IMR-90 (cell line): Measurements from ENCODE around the gene CDH13. TPM values are rescaled to one million over a fixed set of nuclear protein-coding genes. Genes with fewer than 3 reads are reported as not detected.

Experiments
- ATAC-seq: fragments of 200-7000 bp; cut with Tn5 transposase; 2 replicates; pipeline ENCODE4 v1.9.1; 2020; ENCODE audit warnings: low read depth, mild to moderate bottlenecking, moderate library complexity
- BruUV-seq: library from RNA; stranded (reverse); fragments of 400-500 nt; replicated peaks from 2 replicates; lab custom pipeline; 2021; lab: Mats Ljungman, UMichigan
- CTCF ChIA-PET: fragments of 300-600 bp; formaldehyde crosslinking; extraction: SDS; loops from one replicate; lab custom pipeline; 2021; ENCODE audit warnings: antibody characterized with exemption; lab: Yijun Ruan, JAX
- POLR2A ChIA-PET: fragments of 300-600 bp; sonication (Branson Sonifier 250); formaldehyde crosslinking; loops from one replicate; lab custom pipeline; 2022; ENCODE audit warnings: antibody characterized with exemption; ENCODE audit not compliant: unreplicated experiment; lab: Charles Lee
- DNase-seq: peaks from one replicate; pipeline ENCODE4 v3.0.0; 2013
- H2AFZ ChIP-seq: replicated peaks from 2 replicates; pipeline ENCODE3; 2013; ENCODE audit warnings: low read length, mild to moderate bottlenecking; ENCODE audit not compliant: poor library complexity
- H2AK5ac ChIP-seq: 2 replicates; pipeline ENCODE4 v1.6.1; 2013; ENCODE audit warnings: low read depth, low read length, inconsistent platforms
- H2AK9ac ChIP-seq: replicated peaks from 2 replicates; pipeline ENCODE3; 2013; ENCODE audit warnings: mild to moderate bottlenecking, low read depth, low read length, moderate library complexity; ENCODE audit not compliant: poor library complexity
- H2BK120ac ChIP-seq: 2 replicates; pipeline ENCODE4 v1.6.1; 2013; ENCODE audit warnings: low read depth, low read length, inconsistent platforms
- H2BK15ac ChIP-seq: 3 replicates; pipeline ENCODE4 v1.6.1; 2013; ENCODE audit warnings: low read depth, low read length, inconsistent platforms
- H2BK20ac ChIP-seq: 2 replicates; pipeline ENCODE4 v1.6.1; 2013; ENCODE audit warnings: low read depth, mild to moderate bottlenecking, inconsistent platforms, low read length, moderate library complexity
- H2BK5ac ChIP-seq: 2 replicates; pipeline ENCODE4 v1.6.1; 2013; ENCODE audit warnings: mild to moderate bottlenecking, low read depth, low read length, inconsistent platforms; ENCODE audit not compliant: poor library complexity, severe bottlenecking
- H3K14ac ChIP-seq: replicated peaks from 2 replicates; pipeline ENCODE4 v1.6.1; 2013; ENCODE audit warnings: low read depth, low read length, inconsistent platforms
- H3K18ac ChIP-seq: 2 replicates; pipeline ENCODE4 v1.6.1; 2013; ENCODE audit warnings: low read depth, low read length, control low read depth
- H3K23ac ChIP-seq: 2 replicates; pipeline ENCODE4 v1.6.1; 2013; ENCODE audit warnings: low read depth, low read length, inconsistent platforms
- H3K27ac ChIP-seq: 2 replicates; pipeline ENCODE4 v1.5.1; 2013; ENCODE audit warnings: mild to moderate bottlenecking, control low read depth, low read length; ENCODE audit not compliant: insufficient read depth
- H3K27me3 ChIP-seq: 2 replicates; pipeline ENCODE4 v1.6.1; 2013; ENCODE audit warnings: low read length; ENCODE audit not compliant: control insufficient read depth, insufficient read depth
- H3K36me3 ChIP-seq: 2 replicates; pipeline ENCODE4 v1.6.1; 2013; ENCODE audit warnings: low read length, mixed read lengths; ENCODE audit not compliant: control insufficient read depth, insufficient read depth
- H3K4ac ChIP-seq: 2 replicates; pipeline ENCODE4 v1.6.1; 2013; ENCODE audit warnings: low read depth, low read length, inconsistent platforms
- H3K4me1 ChIP-seq: 2 replicates; pipeline ENCODE4 v1.6.1; 2013; ENCODE audit warnings: low read length, mixed read lengths; ENCODE audit not compliant: control insufficient read depth, insufficient read depth
- H3K4me2 ChIP-seq: 2 replicates; pipeline ENCODE4 v1.6.1; 2013; ENCODE audit warnings: low read depth, mild to moderate bottlenecking, control low read depth, low read length, moderate library complexity
- H3K4me3 ChIP-seq: 2 replicates; pipeline ENCODE4 v1.5.1; 2013; ENCODE audit warnings: low read depth, mild to moderate bottlenecking, control low read depth, low read length, moderate library complexity; ENCODE audit not compliant: insufficient read depth
- H3K56ac ChIP-seq: 2 replicates; pipeline ENCODE4 v1.6.1; 2013; ENCODE audit warnings: low read length, inconsistent platforms; ENCODE audit not compliant: insufficient read depth; ENCODE audit errors: extremely low read depth
- H3K79me1 ChIP-seq, 2 experiments: 2 replicates each; pipeline ENCODE4 v1.6.1; 2013; ENCODE audit warnings: low read length in 2 of 2, inconsistent platforms in 1 of 2, low read depth in 1 of 2
- H3K9ac ChIP-seq: 2 replicates; pipeline ENCODE4 v1.6.1; 2013; ENCODE audit warnings: low read depth, low read length, control low read depth
- H3K9me1 ChIP-seq: 2 replicates; pipeline ENCODE4 v1.6.1; 2013; ENCODE audit warnings: low read length, inconsistent platforms; ENCODE audit not compliant: insufficient read depth
- H3K9me3 ChIP-seq: 2 replicates; pipeline ENCODE4 v1.6.1; 2013; ENCODE audit warnings: low read length; ENCODE audit not compliant: control insufficient read depth, insufficient read depth
- H4K20me1 ChIP-seq: 2 replicates; pipeline ENCODE4 v1.6.1; 2013; ENCODE audit warnings: low read length, inconsistent platforms; ENCODE audit not compliant: insufficient read depth
- H4K5ac ChIP-seq: 2 replicates; pipeline ENCODE4 v1.6.1; 2013; ENCODE audit warnings: mild to moderate bottlenecking, low read depth, low read length, control low read depth
- H4K8ac ChIP-seq, 2 experiments: 2 replicates each; pipeline ENCODE4 v1.6.1; 2013; ENCODE audit warnings: low read depth in 2 of 2, low read length in 2 of 2, control low read depth in 1 of 2, inconsistent platforms in 1 of 2
- H4K91ac ChIP-seq: 2 replicates; pipeline ENCODE4 v1.6.1; 2013; ENCODE audit warnings: low read depth, low read length, inconsistent platforms; ENCODE audit not compliant: insufficient read depth
- CEBPB ChIP-seq: IDR thresholded peaks from 2 replicates; pipeline ENCODE4 v1.6.1; 2012; ENCODE audit warnings: low read depth, low read length, improper control_type of control experiment
- CHD1 ChIP-seq: IDR thresholded peaks from 2 replicates; pipeline ENCODE4 v1.6.1; 2012; ENCODE audit warnings: low read depth, low read length, improper control_type of control experiment
- FOS ChIP-seq: fragments of 150-350 bp; IDR thresholded peaks from 2 replicates; pipeline ENCODE4 v1.6.1; 2016; ENCODE audit warnings: low read depth, low read length
- MXI1 ChIP-seq: IDR thresholded peaks from 2 replicates; pipeline ENCODE4 v1.6.1; 2012; ENCODE audit warnings: low read depth, mild to moderate bottlenecking, low read length, moderate library complexity, borderline replicate concordance
- POLR2A ChIP-seq: IDR thresholded peaks from 2 replicates; pipeline ENCODE4 v1.6.1; 2012; ENCODE audit warnings: mild to moderate bottlenecking, low read depth, low read length
- RAD21 ChIP-seq: IDR thresholded peaks from 2 replicates; pipeline ENCODE4 v1.6.1; 2012; ENCODE audit warnings: low read length, improper control_type of control experiment
- RCOR1 ChIP-seq: IDR thresholded peaks from 2 replicates; pipeline ENCODE4 v1.6.1; 2012; ENCODE audit warnings: mild to moderate bottlenecking, low read length, improper control_type of control experiment; ENCODE audit not compliant: insufficient replicate concordance
- WGBS, 2 experiments: methylation state at CpG; one replicate each; pipeline versions ENCODE4 v1.1.5 to v1.1.7; 2013; ENCODE audit warnings: missing lambda C conversion rate in 2 of 2; ENCODE audit not compliant: insufficient read length in 1 of 2; ENCODE audit errors: extremely low coverage in 2 of 2; 5-methylcytosine and 5-hydroxymethylcytosine counted together
- dilution Hi-C: fragments of 300-500 bp; cut with HindIII; formaldehyde crosslinking; loops from one replicate; pipeline ENCODE4 v1.14.3; 2018; ENCODE audit warnings: low sequenced_read_pairs; ENCODE audit not compliant: unreplicated experiment
- in situ Hi-C: fragments of 300-500 bp; cut with MboI; formaldehyde crosslinking; loops from 3 replicates; pipeline ENCODE4 v1.14.3; 2019; ENCODE audit warnings: low sequenced_read_pairs, inconsistent platforms, mixed read lengths
- intact Hi-C: fragments of 100-400 bp; cut with micrococcal nuclease; formaldehyde crosslinking; loops from 2 replicates; pipeline ENCODE4 v1.10.0; 2022
- polyA plus RNA-seq, 3 experiments: library from polyadenylated mRNA; depleted of rRNA; stranded (reverse); fragments of >200 nt; gene quantifications; 2 replicates each; pipeline ENCODE4 v1.2.3, GENCODE V29; 2012; ENCODE audit warnings: low replicate concordance in 1 of 3
- total RNA-seq: library from RNA; depleted of rRNA; stranded (reverse); fragments of >200 nt; gene quantifications from 2 replicates; pipeline ENCODE4 v1.2.3, GENCODE V29; 2012
- TF ChIP-seq, protein P1 (sequence below): conservative IDR thresholded peaks from 2 replicates; pipeline ENCODE4 v1.5.1; 2012; ENCODE audit warnings: mild to moderate bottlenecking, low read depth, low read length, improper control_type of control experiment
- TF ChIP-seq, protein P2 (sequence below): fragments of 150-350 bp; IDR thresholded peaks from 2 replicates; pipeline ENCODE4 v1.6.1; 2017; ENCODE audit warnings: mild to moderate bottlenecking, antibody characterized with exemption, low read length, low read depth

The CDH13 gene
- total and polyA plus RNA-seq, 2 of the 4 experiments (the other 2 are of a cell fraction), result 61.6 to 74.7 TPM

DNA sequence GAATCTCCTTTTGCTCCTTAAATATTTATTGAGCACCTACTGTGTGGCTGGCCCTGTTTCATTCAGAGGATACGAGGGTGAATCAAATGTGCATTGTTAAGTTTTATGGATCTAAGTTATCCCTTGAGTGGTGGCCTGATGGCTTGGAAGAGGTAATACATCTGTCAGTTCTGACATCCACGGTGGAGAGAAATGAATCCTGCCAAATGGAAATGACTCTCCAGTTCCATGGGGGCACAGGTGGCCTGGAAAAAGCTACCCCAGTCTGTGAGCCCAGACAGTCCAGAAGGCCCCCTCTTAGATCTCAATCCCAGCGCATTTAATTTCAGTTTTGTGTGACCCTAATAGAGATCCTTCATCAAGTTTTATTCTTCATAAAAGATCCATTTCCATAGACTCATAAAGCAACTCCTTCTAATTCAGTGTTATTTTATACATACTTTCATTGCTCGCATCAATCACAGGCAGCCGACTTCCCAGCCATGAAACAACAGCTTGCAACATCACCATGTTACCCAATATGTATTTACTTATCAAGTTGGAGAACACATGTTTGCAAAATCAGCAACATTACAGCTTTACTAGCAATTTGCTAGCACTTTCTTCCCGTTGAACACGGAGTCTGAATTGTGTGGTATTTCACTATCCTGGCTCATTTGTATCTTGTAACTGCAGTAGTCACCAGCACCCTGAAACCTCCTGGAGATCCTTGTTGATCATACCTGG, 846.2 kb downstream of the CDH13 start:
- H4K91ac ChIP-seq, result no peak overlapping the region
- ChIA-PET CTCF (interaction anchor here (0.6 kb wide), 1 partner anchor 289 kb away, joined by 3 read pairs; no protein-coding TSS in a partner anchor), POLR2A (no interaction called here)
- ATAC-seq (no peak), DNase-seq (peak; percentile 34)
- dilution Hi-C loops (no loop called here), intact Hi-C loops (no loop called here), in situ Hi-C loops (no loop called here)
- BruUV-seq, result no TSS peak
- no peak overlapping the region for H3K14ac ChIP-seq
- WGBS, 2 experiments, result 6% methylated on average over 2 of the region's 7 CpGs; no CpG with 5 or more reads in 1 of the 2 experiments
- H2BK5ac ChIP-seq, result no peak overlapping the region
- H3K18ac ChIP-seq, result no peak overlapping the region
- H3K4me1 ChIP-seq, result peaks cover 2% of the 10 kb centered on the region; the same call in 1 of the 2 replicates
- no peaks in the 10 kb centered on the region for H3K9me3 ChIP-seq
- no peak overlapping the region for H4K5ac ChIP-seq
- no peak overlapping the region for H3K56ac ChIP-seq
- no peak overlapping the region for H2BK120ac ChIP-seq
- H2BK20ac ChIP-seq, result no peak overlapping the region
- no peak overlapping the region for H2BK15ac ChIP-seq
- H3K27me3 ChIP-seq, result no peaks in the 10 kb centered on the region
- H3K79me1 ChIP-seq, result no peaks in the 10 kb centered on the region
- no peak overlapping the region for H3K27ac ChIP-seq
- H3K9ac ChIP-seq, result no peak overlapping the region
- H3K4me3 ChIP-seq, result no peak overlapping the region
- no peak overlapping the region for H3K4me2 ChIP-seq
- H2AFZ ChIP-seq, result no peak overlapping the region
- H2AK5ac ChIP-seq, result no peak overlapping the region
- H4K20me1 ChIP-seq, result no peaks in the 10 kb centered on the region; the same call in 1 of the 2 replicates
- no peak overlapping the region for H4K8ac ChIP-seq
- TF ChIP-seq, protein P1, sequence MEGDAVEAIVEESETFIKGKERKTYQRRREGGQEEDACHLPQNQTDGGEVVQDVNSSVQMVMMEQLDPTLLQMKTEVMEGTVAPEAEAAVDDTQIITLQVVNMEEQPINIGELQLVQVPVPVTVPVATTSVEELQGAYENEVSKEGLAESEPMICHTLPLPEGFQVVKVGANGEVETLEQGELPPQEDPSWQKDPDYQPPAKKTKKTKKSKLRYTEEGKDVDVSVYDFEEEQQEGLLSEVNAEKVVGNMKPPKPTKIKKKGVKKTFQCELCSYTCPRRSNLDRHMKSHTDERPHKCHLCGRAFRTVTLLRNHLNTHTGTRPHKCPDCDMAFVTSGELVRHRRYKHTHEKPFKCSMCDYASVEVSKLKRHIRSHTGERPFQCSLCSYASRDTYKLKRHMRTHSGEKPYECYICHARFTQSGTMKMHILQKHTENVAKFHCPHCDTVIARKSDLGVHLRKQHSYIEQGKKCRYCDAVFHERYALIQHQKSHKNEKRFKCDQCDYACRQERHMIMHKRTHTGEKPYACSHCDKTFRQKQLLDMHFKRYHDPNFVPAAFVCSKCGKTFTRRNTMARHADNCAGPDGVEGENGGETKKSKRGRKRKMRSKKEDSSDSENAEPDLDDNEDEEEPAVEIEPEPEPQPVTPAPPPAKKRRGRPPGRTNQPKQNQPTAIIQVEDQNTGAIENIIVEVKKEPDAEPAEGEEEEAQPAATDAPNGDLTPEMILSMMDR, result no peak
- TF ChIP-seq, protein P2, sequence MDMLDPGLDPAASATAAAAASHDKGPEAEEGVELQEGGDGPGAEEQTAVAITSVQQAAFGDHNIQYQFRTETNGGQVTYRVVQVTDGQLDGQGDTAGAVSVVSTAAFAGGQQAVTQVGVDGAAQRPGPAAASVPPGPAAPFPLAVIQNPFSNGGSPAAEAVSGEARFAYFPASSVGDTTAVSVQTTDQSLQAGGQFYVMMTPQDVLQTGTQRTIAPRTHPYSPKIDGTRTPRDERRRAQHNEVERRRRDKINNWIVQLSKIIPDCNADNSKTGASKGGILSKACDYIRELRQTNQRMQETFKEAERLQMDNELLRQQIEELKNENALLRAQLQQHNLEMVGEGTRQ, result no peak
- TF ChIP-seq RCOR1, result no peak
- TF ChIP-seq POLR2A, result no peak
- TF ChIP-seq FOS, result no peak
- no peak for TF ChIP-seq RAD21
- TF ChIP-seq MXI1, result no peak
- no peak for TF ChIP-seq CHD1
- peak; percentile 50 for TF ChIP-seq CEBPB
- no peak overlapping the region for H2AK9ac ChIP-seq
- H3K36me3 ChIP-seq, result no peaks in the 10 kb centered on the region
- no peak overlapping the region for H3K23ac ChIP-seq
- no peak overlapping the region for H3K4ac ChIP-seq
- no peaks in the 10 kb centered on the region for H3K9me1 ChIP-seq
